Activated gamma-delta T cell treated with anti-CD3 and anti-CD28 coated beads, Interleukin-2, amount 50 U/mL, for 16 hours (primary cell): ENCODE measurements around the gene OR1I1.

Source experiments
- DNase-seq: peaks from one replicate; pipeline ENCODE4 v3.0.0-alpha.2; 2020; ENCODE audit warnings: low read depth

Gene OR1I1

DNA sequence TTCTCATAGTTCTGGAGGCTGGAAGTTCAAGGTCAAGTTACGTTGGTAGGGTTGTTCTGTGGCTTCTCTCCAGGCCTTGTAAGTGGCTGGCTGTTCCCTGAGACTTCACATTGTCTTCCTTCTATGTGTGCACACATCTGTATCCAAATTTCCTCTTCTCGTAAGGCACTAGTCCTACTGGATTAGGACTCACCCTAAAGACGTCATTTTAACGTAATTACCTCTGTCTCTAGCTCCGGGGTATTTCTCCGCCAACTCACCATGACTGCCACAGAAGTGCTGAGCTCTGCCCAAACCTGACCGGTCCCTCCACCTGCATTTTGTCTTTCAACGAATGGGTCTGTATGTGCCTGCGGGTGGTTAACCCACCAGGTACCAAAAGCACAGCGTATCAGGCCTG lies 16.4 kb downstream of the OR1I1 start:
- DNase-seq = no peak

DNA sequence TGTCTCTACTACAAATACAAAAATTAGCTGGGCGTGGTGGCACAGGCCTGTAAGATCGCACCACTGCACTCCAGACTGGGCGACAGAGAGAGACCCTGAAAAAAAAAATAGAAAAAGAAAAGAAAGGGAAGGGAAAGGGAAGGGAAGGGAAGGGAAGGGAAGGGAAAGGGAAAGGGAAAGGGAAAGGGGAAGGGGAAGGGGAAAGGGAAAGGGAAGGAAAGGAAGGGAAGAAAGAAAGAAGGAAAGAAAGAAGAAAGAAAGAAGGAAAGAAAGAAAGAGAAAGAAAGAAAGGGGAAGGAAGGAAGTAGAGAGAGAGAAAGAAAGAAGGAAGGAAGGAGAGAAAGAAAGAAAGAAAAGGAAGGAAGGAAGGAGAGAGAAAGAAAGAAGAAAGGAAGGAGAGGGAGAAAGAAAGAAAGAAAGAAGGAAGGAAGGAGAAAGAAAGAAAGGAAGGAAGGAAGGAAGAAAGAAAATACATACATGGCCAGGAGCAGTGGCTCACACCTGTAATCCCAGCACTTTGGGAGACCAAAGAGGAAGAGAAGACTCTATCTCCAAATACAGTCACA lies 17.1 kb downstream of the OR1I1 start:
- DNase-seq = no peak

DNA sequence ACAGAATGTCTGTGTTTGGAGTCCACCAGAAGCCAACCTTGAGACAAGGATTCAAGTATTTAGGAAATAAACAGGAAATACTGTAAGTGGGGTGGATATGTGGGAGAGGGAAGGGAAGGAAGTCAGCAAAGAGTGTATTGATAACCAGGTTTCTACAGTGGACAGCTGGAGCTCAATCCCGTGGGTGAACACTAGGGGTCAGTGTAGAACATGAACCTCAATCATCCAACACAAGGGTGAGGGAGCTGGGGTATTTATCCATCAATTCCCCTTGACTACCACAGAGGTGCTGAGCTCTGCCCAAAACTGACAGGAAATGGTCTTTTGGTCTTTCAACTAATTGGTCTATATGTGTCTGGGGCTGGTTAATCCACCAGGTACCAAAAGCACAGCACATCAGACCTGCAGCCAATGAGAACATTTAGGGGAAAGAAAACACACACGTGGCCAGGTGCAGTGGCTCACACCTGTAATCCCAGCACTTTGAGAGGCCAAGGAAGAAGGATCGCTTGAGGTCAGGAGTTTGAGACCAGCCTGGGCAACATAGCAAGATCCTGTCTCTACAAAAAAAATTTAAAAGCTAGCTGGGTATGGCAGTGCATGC lies 19.6 kb downstream of the OR1I1 start:
- peak; percentile 38 for DNase-seq

DNA sequence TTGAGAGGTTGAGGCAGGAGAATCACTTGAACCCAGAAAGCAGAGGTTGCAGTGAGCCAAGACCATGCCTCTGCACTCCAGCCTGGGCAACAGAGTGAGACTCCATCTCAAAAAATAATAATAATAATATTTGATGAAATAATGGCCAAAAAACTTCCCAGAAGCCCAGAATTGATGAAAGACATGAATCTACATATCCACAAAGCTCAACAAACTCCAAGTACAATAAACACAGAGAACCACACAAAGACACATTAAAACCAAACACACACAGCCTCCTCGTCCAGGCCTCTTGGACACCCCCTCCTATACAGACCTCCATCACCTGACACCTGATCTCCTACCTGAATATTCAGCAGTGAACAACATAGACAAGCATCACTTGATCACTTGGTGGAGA lies 22.0 kb downstream of the OR1I1 start:
- no peak for DNase-seq

DNA sequence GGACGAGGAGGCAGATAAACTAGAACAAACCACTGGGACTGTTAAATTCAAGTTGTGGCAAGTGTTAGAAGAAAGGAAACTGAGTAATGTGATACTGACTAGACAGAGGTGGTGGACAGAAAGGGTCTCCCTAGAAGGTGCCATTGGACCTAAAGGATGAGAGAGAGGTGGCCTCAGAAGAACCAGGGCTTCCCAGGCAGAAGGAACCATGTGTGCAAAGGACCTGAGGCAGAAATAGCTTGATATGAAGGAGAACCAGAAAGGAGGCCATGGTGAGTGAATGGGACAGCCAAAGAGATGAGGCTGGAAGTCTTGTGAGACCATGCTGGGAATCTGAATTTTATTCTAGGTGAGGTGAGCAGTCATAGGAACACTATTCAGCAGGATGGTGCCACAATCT lies 22.4 kb downstream of the OR1I1 start:
- DNase-seq = no peak

DNA sequence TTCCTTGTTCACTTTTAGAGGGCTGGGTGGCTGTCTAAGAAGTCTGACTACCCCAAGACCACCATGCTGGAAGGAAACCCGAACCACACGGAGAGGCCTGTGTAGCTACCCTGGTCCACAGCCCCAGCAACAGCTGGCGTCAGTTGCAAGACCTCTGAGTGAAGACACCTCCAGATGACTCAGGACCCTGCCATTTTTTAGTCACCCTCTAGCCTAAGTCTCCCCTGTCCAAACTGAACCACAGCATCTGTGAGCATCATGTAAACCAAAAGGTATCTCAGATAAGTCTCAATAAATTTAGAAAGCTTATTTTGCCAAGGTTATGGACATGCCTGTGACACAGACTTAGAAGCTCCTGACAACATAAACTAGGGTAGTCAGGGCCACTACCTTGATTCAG lies 23.0 kb downstream of the OR1I1 start:
- DNase-seq = no peak

DNA sequence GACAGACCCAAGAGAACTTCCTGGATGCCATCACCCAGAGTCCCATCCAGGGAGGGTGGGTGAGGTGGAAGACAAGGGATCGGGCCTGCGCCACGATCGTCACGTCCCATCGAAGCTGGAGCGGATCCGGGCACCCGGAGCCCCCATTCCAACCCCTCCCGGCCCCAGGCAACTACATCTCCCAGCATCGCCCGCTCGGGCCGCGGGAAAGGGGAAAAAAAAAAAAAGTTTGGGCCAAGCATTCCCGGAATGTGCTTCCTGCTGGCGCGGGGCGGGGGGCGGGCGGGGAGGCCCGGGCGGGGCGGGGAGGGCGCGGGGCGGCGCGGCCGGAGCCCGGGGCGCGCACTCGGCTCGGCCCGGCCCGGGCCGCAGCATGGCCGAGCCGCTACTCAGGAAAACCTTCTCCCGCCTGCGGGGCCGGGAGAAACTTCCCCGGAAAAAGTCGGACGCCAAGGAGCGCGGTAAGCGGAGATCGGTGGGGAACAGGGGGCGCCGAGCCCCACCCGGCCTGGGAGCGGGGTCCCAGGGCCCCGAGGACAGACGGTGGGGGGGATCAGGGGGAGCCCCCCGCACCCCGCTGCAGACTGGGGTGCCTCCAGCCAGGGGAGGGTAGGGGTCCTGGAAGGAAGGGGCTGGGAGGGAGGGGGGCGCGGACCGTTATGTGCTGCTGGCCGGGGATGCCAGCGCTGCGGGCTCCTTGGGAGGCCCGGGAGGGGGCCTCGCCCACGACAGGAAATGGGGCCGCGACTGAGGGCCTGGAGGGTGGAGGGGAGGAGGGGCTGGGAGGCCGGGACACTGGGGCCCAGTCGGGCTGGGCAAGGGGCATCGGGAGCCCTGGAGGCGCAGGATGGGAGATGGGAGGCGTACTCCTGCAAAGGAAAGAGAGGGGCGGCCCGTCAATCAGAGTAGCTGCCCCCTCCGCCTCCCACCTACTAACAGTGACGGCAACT lies 25.3 kb downstream of the OR1I1 start, which contains the start of gene SYDE1:
Gene SYDE1, plus strand, starts transcription at position 341 of the 950 bp plus-strand sequence. Its CDS starts 33 bp downstream, at position 374.
- no peak for DNase-seq

DNA sequence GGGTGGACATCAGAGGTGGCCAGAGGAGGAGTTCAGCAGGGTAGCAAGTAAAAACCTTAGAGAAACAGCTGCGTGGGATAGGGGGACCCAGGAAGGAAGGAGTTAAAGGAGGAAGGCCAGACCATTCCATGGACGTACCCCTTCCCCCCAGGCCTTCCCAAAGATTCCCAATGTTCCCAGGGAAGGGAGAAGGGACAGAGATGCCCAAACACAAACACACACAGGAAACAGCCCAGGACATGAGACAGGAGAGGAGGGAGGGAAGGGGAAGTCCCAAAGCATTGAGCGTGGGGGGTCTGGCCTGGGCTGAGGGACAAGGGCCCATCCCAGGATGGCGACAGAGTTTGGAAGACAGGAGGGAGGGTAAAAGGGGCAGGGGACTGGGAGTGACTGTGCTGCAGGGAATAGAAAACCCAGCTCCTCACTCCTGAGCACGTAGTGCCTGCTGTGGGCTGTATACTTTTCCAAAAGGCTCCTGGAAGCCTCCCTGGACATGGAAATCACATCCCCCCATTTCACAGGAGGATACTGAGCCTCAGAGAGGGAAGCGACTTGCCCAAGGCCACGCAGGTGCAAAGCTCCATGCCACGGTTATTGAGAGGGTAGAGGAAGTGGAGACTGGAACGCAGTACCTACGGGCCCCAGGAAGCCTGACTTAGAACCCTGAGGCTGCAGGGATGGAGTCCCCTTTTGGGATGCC lies 26.3 kb downstream of the OR1I1 start:
- DNase-seq = no peak

DNA sequence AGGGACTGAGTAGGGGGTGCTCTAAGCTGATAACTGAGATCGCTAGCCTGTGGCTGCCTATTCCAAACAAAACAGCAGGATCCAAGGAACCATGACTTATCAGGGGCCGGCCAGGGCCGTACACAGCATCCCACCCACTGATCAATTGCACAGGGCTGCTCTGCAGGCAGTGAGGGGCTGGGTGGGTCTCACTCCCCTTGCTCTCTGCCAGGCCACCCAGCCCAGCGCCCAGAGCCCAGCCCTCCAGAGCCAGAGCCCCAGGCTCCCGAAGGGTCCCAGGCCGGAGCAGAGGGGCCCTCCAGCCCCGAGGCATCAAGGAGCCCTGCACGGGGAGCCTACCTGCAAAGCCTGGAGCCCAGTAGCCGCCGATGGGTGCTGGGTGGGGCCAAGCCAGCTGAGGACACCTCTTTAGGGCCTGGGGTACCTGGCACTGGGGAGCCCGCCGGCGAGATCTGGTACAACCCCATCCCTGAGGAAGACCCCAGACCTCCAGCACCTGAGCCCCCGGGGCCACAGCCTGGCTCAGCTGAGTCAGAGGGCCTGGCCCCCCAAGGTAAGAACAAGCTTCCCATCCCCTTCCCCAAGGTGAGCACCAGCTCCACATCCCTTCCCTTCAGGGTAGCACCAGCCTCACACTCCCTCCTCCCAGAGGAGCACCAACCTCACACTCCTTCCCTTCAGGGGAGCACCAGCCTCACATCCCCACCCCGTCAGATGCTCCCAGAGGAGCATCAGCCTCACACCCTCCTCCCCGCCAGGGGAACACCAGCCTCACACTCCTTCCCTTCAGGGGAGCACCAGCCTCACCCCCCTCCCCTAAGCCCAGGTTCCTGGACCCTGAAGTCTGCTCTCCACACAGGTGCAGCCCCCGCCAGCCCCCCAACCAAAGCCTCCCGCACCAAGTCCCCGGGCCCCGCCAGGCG lies 27.1 kb downstream of the OR1I1 start:
- DNase-seq = no peak

DNA sequence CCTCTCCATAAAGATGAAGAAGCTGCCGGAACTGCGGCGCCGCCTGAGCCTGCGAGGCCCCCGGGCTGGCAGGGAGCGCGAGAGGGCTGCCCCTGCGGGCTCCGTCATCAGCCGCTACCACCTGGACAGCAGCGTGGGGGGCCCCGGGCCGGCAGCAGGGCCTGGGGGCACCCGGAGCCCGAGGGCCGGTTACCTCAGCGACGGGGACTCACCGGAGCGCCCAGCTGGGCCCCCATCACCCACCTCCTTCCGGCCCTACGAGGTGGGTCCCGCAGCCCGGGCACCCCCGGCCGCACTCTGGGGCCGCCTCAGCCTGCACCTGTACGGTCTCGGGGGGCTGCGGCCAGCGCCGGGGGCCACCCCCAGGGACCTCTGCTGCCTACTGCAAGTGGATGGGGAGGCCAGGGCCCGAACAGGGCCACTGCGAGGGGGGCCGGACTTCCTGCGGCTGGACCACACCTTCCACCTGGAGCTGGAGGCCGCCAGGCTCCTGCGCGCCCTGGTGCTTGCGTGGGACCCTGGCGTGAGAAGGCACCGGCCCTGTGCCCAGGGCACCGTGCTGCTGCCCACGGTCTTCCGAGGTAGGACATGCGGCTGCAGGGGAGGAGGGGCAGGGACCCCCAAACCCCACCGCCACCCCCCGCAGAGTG lies 27.9 kb downstream of the OR1I1 start:
- no peak for DNase-seq

DNA sequence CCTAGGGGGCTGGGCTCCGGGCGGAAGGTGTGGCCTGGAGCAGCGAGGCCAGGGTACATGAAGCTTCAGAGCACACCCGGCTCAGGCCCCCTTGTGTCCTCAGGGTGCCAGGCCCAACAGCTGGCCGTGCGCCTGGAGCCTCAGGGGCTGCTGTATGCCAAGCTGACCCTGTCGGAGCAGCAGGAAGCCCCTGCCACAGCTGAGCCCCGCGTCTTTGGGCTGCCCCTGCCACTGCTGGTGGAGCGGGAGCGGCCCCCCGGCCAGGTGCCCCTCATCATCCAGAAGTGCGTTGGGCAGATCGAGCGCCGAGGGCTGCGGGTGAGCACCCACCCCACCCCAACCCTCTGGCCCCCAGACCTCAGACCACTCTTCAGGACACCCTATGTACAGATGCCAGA lies 28.4 kb downstream of the OR1I1 start:
- no peak for DNase-seq

DNA sequence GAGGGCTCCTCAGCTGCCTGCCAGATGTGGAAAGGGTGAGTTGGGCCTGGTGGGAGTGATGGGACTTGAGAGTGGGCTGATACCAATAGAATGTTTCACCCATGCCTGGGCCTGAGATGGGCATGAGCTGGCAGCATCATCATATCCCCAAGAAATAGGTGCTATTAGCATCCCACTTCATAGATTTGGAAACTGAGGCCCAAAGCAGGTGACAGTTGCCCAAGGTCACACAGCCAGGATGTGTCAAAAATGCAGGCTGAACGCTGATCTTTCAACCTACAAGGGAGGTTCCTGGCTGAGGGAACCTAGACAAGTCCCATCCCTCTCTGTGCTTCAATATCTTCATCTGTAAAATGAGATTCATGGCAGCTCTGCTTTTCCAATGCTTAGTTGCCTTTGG lies 29.7 kb downstream of the OR1I1 start:
- no peak for DNase-seq

DNA sequence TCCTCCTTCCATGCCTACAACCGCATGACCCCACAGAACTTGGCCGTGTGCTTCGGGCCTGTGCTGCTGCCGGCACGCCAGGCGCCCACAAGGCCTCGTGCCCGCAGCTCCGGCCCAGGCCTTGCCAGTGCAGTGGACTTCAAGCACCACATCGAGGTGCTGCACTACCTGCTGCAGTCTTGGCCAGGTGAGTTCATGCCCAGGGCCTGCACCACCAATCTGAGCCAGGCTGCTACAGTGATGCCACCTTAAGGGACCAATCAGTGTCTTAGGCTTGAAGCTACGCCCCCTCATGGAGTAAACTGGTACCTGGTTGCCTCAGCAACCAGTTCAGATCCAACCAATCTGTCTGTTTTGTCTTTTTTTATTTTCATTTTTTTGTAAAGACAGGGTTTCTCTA lies 30.4 kb downstream of the OR1I1 start:
- no peak for DNase-seq

DNA sequence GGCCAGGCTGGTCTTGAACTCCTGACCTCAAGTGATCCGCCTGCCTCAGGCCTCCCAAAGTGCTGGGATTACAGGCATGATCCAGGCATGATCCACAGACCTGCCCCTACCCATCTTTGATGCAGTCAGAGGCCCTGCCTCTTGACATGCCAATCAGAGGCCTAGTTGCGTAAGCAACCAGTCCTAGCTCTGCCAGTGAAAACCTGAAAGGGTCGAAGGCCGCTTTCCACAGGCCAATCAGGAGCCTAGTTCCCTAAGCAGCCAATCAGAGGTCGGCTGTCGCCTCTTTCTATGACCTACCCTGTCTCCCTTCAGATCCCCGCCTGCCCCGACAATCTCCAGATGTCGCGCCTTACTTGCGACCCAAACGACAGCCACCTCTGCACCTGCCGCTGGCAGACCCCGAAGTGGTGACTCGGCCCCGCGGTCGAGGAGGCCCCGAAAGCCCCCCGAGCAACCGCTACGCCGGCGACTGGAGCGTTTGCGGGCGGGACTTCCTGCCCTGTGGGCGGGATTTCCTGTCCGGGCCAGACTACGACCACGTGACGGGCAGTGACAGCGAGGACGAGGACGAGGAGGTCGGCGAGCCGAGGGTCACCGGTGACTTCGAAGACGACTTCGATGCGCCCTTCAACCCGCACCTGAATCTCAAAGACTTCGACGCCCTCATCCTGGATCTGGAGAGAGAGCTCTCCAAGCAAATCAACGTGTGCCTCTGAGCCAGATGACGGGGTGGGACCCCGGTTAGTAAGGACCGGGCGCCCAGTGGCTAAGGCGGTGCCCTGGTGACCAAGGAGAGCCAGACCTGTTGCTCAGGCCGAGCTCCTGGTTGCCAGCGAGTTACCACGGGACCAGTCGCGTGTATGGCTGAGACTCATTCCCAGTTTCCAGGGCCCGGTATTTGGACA lies 31.5 kb downstream of the OR1I1 start:
- DNase-seq = no peak

DNA sequence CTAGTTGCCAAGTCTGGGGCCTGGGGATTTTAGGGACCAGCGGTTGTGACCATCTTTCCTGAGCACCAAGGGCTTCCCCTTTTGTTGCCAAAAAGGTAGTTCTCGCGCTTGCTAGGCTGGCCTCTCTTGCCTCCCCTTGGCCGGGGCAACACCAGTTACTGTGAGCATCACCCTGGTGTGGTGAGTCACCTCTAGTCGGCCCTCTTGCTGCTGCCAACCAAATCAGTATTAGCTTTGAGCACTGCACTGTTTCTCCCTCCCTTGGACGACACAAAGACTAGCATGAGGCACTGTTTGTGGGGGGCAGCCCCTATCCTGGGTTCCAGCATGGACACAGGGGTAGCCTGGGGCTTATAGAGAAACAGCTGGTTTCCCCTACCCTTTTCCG lies 32.1 kb downstream of the OR1I1 start:
- DNase-seq = no peak

DNA sequence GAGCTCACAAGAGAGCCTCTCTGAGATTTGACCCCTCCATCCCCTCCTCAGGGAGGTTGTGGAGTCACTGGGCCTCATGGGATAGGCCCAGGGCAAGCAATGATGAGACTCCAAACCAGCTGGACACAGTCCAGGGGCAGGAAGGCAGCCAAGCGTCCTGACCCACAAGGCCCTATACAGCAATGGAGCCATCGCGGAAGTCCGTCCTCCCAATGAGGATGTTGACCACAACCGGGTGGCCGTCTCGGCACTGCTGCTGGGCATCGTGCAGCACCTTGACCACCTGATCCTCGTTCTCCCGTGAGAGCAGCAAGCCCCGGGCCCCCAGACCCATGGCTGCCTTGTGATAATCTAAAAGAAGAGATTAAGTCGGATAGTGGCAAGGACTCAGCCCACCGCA lies 33.1 kb downstream of the OR1I1 start:
- DNase-seq = no peak

DNA sequence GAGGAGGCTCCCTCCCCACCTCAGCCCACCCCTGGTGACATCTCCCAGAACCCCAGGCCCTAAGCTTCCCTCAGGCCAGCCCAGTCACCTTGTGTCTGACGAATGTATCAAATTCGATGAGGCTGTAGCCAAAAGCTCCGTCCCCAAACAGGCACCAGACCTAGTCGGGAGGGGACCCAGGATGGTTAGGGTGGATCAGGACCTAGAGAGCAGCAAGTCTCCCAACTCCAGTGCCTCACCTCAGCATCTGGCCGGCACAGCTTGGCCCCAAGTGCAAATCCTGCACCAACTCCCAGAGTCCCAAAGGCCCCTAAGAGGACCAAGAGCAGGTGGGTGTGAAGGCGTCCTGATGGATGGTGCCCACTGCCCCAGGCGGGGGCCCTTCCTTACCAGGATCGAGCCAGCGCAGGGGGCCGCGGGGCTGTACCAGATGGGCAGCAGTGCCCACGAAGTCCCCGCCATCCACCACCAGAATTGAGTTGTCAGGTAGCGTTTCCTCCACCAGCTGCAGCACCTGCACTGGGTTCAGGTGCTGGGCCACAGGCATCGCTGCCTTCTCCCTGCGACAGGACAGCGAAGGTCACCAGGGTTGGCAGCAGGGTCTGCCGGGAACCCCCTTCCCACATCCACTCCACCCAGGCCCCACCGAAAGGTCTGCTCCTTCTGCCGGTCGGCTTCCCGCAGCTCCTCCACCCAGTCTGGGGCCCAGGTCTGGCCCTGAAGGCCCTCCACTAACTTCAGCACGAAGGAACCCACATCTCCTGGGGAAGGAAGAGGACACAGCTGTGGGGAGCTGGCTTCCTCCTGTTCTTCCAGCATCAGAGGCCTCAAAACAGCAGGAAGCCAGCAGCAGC lies 34.0 kb downstream of the OR1I1 start:
- no peak for DNase-seq

DNA sequence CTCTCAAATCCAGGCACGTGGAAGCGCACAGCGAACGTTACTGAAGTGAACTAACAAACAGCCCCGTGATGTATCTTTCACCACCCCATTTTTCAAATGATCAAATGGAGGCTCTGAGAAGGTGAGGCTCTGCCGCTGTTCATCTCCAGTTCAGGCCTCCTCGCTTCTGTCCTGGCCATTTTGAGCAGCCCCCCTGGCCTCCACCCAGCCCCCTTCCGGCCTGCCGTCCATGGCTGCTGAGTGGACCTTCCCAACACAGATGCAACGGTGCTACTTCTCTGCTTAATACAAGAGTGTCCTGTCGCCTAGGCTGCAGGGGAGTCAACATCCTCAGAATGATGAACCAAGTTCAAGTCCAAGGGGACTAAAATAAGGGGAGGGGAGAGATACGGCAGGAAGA lies 34.8 kb downstream of the OR1I1 start:
- no peak for DNase-seq

DNA sequence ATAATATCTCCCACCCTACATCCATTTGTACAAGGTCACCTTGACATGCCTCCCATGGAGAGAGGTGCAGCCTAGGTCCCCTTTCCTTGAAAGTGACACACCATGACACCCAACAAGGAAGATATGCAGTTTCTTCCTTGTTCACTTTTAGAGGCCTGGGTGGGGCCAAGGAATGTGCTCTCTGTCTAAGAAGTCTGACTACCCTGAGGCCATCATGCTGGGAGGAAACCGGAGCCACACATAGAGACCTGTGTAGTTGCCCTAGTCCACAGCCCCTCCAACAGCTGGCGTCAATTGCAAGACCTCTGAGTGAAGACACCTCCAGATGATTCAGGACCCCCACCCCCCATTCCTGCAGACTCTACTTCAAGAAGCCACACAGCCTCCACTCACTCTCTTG lies 36.2 kb downstream of the OR1I1 start:
- no peak for DNase-seq
